GM10266 (cell line): Measurements from ENCODE around the gene ATXN7L1.

Experiments
- DNase-seq: peaks from one replicate; pipeline ENCODE4 v3.0.0; 2012; ENCODE audit errors: extremely low spot score
- CTCF ChIP-seq: IDR thresholded peaks from 2 replicates; pipeline ENCODE4 v1.5.1; 2012; ENCODE audit warnings: mild to moderate bottlenecking, low read depth; ENCODE audit not compliant: control insufficient read depth, insufficient read depth; ENCODE audit errors: missing control alignments

The ATXN7L1 gene

GRCh38 chr7:105731042-105731441, 145.4 kb downstream of the ATXN7L1 start:
- TF ChIP-seq CTCF, result no peak
- DNase-seq, result no peak

- TF ChIP-seq CTCF, result no peak
- DNase-seq, result no peak
These were observed 148.4 kb downstream of the ATXN7L1 start for GRCh38 chr7:105728028-105728427.

- no peak for DNase-seq
- TF ChIP-seq CTCF, result no peak
These were observed 151.7 kb downstream of the ATXN7L1 start for GRCh38 chr7:105724688-105725087.

- no peak for DNase-seq
- no peak for TF ChIP-seq CTCF
These were observed 152.8 kb downstream of the ATXN7L1 start for GRCh38 chr7:105723572-105723971.

GRCh38 chr7:105721571-105722104, 154.8 kb downstream of the ATXN7L1 start:
- TF ChIP-seq CTCF, result no peak
- no peak for DNase-seq

- TF ChIP-seq CTCF, result no peak
- no peak for DNase-seq
These were observed 156.5 kb downstream of the ATXN7L1 start for GRCh38 chr7:105719919-105720318.

GRCh38 chr7:105719395-105719794, 157.0 kb downstream of the ATXN7L1 start:
- TF ChIP-seq CTCF, result no peak
- DNase-seq, result no peak
